Heart right ventricle (tissue), 16 donors: ENCODE data around the gene LCN1. TPM values are rescaled to one million over a fixed set of nuclear protein-coding genes. Genes with fewer than 3 reads are reported as not detected.

Experiments
- ATAC-seq, 8 donors: fragments of 200-7000 bp; cut with Tn5 transposase; one replicate each; pipeline ENCODE4 v1.9.1; 2020; ENCODE audit warnings: mild to moderate bottlenecking in 8 of 8, moderate library complexity in 8 of 8, moderate number of reproducible peaks in 1 of 8
- DNase-seq, 2 donors: peaks; one replicate each; pipeline ENCODE4 v3.0.0-alpha.2; 2020
- H3K27ac ChIP-seq, 10 donors: fragments of 200-600 bp; sonication (generic) in 2 of 10; one replicate each; pipeline versions ENCODE4 v1.5.0 to v1.8.0; 2020 to 2022; ENCODE audit warnings: mild to moderate bottlenecking in 3 of 10
- H3K27me3 ChIP-seq, 7 donors: fragments of 200-600 bp; one replicate each; pipeline ENCODE4 v1.8.0; 2021 to 2022; ENCODE audit warnings: mild to moderate bottlenecking in 2 of 7
- H3K36me3 ChIP-seq, 9 donors: fragments of 200-600 bp; sonication (generic) in 1 of 9; one replicate each; pipeline versions ENCODE4 v1.5.0 to v1.8.0; 2020 to 2022; ENCODE audit warnings: mild to moderate bottlenecking in 2 of 9
- H3K4me1 ChIP-seq, 9 donors: fragments of 200-600 bp; sonication (generic) in 1 of 9; one replicate each; pipeline versions ENCODE4 v1.5.0 to v1.8.0; 2020 to 2022; ENCODE audit warnings: mild to moderate bottlenecking in 4 of 9
- H3K4me3 ChIP-seq, 10 donors: fragments of 200-600 bp; sonication (generic) in 2 of 10; one replicate each; pipeline versions ENCODE4 v1.5.0 to v1.8.0; 2020 to 2022; ENCODE audit warnings: mild to moderate bottlenecking in 7 of 10, moderate library complexity in 2 of 10
- H3K9me3 ChIP-seq, 11 donors: fragments of 200-600 bp in 10 of 11; sonication (generic) in 2 of 11; one replicate each; pipeline versions ENCODE4 v1.5.0 to v1.8.0; 2013 to 2022; ENCODE audit warnings: mild to moderate bottlenecking in 2 of 11, control low read depth in 1 of 11, moderate library complexity in 1 of 11
- WGBS, 2 donors: extraction: QIAGEN DNeasy Blood & Tissue Kit; methylation state at CpG; one replicate each; pipeline ENCODE4 v1.1.7; 2013; ENCODE audit warnings: inconsistent platforms in 1 of 2; 5-methylcytosine and 5-hydroxymethylcytosine counted together
- intact Hi-C, 10 donors: fragments of 100-400 bp; cut with DNase I; formaldehyde crosslinking; loops; one replicate each; pipeline versions ENCODE4 v1.11.1 to v1.14.2; 2022
- polyA plus RNA-seq, 2 donors: library from polyadenylated mRNA; stranded (reverse); fragments of 200-250 nt; gene quantifications; one replicate each; pipeline ENCODE4 v1.2.3, GENCODE V29; 2013
- total RNA-seq, 10 donors: library from RNA; stranded (reverse); fragmentation: NEBNext Ultra II Directional in 3 of 10; extraction: Animal tissue kit (Norgen Biotek cat#: 25700) in 3 of 10; gene quantifications; one replicate each; pipeline versions ENCODE4 v1.2.1 to v1.2.4, GENCODE V29; 2021 to 2023
- TF ChIP-seq, protein P1 (sequence below), 9 donors: fragments of 200-600 bp; sonication (generic) in 2 of 9; IDR thresholded peaks; one replicate each; pipeline versions ENCODE4 v1.5.0 to v1.8.0; 2021 to 2022; ENCODE audit warnings: antibody characterized with exemption in 9 of 9, mild to moderate bottlenecking in 5 of 9, moderate library complexity in 1 of 9
- donor health status: Arrhythmogenic right ventricular cardiomyopathy.
- donor health status: ischemic (EF 13 %, LVEDD 7.1; RV severe dilation, severe dysfunction).
- donor health status: healthy with polysubstance abuse.
- donor health status: DM: no; HTN: yes; CAD: no.
- donor health status: DM: no; HTN: no; CAD: no.
- donor health status: ischemic (EF 25% LVEDD 6.9; RV normal size, moderate dysfunction).
- donor health status: ischemic (EF 25% LVEDD 5.7; RV mildly dilated, moderate dysfunction).
- donor health status: healthy.
- donor health status: DM: yes; HTN: yes; CAD: no.
- donor health status: Ischemic cardiomyopathy.
- donor health status: ischemic (EF 35%, LVEDD 5.7; RV mildly dilated, moderate dysfunction).
- donor health status: nonischemic (EF 11% LVEDD 7.7; RV severe dilation, severe dysfunction).
- donor health status: DM: yes; HTN: yes; CAD: no.
- donor health status: PGD.
- donor health status: ischemic (EF 29% LVEDD 5.4; RV normal size, mild dysfunction).
- donor health status: nonischemic (EF 23%, LVEDD 6.1; RV moderate dilation, normal function).

The LCN1 gene
- total and polyA plus RNA-seq, 12 donors: 0.13 to 0.76 (median 0.32) TPM; not detected in 9

DNA sequence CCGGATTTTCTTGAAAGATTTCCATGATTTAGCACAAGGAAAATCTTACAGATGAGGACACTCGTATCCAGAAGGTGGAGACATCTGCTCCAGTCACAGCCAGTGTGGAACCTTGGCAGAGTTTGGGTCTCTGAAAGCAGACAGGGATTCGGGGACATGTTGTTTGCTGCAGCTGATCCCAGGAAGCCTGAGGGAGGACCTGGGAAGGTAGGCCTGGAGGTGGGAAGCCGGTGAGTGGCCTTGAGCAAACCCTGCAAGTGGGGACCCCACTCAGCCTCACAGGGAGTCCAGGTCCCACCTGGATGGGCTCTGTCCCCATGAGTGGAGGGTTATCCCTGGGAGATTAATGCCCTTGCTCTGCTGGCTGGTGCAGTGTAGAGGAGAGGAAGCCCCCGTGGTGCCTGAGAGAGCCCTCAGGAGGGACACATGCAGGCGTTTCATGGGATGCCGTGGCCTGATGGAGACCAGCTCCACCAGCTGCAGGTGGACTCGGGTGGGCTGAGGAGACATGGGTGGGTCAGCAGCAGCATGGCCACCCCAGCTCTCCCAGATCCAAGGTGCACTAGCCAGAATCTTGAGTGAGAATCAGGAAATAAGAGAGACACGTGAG lies 12.9 kb upstream of the LCN1 start:
- DNase-seq (no peak), ATAC-seq (no peak)
- H3K9me3 ChIP-seq: peaks cover 0 to 21% (median 12%) of the 10 kb centered on the region in 11 donors
- no peaks in the 10 kb centered on the region for H3K27me3 ChIP-seq
- intact Hi-C loops: no loop called here
- no peak overlapping the region for H3K4me3 ChIP-seq
- no peak overlapping the region for H3K27ac ChIP-seq
- peaks cover 0 to 21% (median 4%) of the 10 kb centered on the region in 9 donors for H3K36me3 ChIP-seq
- WGBS, 2 donors: 79 to 91% methylated on average over 9 of the region's 9 CpGs
- TF ChIP-seq, protein P1, sequence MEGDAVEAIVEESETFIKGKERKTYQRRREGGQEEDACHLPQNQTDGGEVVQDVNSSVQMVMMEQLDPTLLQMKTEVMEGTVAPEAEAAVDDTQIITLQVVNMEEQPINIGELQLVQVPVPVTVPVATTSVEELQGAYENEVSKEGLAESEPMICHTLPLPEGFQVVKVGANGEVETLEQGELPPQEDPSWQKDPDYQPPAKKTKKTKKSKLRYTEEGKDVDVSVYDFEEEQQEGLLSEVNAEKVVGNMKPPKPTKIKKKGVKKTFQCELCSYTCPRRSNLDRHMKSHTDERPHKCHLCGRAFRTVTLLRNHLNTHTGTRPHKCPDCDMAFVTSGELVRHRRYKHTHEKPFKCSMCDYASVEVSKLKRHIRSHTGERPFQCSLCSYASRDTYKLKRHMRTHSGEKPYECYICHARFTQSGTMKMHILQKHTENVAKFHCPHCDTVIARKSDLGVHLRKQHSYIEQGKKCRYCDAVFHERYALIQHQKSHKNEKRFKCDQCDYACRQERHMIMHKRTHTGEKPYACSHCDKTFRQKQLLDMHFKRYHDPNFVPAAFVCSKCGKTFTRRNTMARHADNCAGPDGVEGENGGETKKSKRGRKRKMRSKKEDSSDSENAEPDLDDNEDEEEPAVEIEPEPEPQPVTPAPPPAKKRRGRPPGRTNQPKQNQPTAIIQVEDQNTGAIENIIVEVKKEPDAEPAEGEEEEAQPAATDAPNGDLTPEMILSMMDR (IDR thresholded peaks at IDR 0.05): no peak
- peaks cover 0 to 11% (median 0%) of the 10 kb centered on the region in 9 donors for H3K4me1 ChIP-seq

DNA sequence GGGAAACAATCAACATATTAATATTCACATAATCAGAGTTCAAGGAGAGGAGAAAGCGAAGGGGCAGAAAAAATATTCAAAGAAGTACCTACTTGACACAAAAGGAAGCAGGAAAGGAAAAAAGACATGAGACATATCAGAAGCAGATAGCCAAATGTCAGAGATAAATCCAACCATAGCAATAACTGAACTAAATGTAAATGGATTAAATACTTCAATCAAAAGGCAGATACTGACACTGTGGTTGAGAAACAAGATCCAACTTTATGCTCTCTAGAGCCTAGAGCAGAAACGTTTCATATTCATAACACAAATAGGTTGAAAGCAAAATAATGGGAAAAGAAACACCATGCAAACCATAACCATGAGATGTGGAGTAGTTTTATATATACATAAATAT lies 11.8 kb upstream of the LCN1 start:
- DNase-seq: no peak
- WGBS, 2 donors: 91% methylated on average over 2 of the region's 2 CpGs
- peaks cover 0 to 9% (median 0%) of the 10 kb centered on the region in 9 donors for H3K36me3 ChIP-seq
- intact Hi-C loops: no loop called here
- ATAC-seq: no peak
- no peak overlapping the region for H3K4me3 ChIP-seq
- peaks cover 0 to 21% (median 12%) of the 10 kb centered on the region in 11 donors for H3K9me3 ChIP-seq
- peaks cover 0 to 10% (median 0%) of the 10 kb centered on the region in 9 donors for H3K4me1 ChIP-seq
- TF ChIP-seq, protein P1 (IDR thresholded peaks at IDR 0.05): no peak
- no peak overlapping the region for H3K27ac ChIP-seq
- H3K27me3 ChIP-seq: no peaks in the 10 kb centered on the region

DNA sequence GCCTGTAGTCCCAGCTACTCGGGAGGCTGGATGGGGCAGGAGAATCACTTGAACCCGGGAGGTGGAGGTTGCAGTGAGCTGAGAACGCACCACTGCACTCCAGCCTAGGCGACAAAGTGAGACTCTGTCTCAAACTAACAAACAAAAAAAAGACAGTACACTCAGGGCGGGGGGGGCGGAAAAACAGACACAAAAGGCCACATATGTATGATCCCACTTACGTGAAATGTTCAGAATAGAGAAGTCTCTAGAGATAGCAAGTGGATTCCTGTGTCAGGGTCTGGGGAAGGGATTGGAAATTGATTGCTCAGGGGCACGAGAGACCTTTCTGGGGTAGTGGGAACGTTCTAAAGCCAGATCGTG lies 9.0 kb upstream of the LCN1 start:
- intact Hi-C loops: no loop called here
- TF ChIP-seq, protein P1 (IDR thresholded peaks at IDR 0.05): no peak
- peaks cover 0 to 7% (median 0%) of the 10 kb centered on the region in 9 donors for H3K4me1 ChIP-seq
- H3K36me3 ChIP-seq: no peaks in the 10 kb centered on the region
- no peak overlapping the region for H3K27ac ChIP-seq
- no peak overlapping the region for H3K4me3 ChIP-seq
- ATAC-seq (no peak), DNase-seq (no peak)
- H3K27me3 ChIP-seq: peaks cover 0 to 3% (median 0%) of the 10 kb centered on the region in 7 donors
- peaks cover 0 to 21% (median 12%) of the 10 kb centered on the region in 11 donors for H3K9me3 ChIP-seq
- WGBS, 2 donors: 80 to 83% methylated on average over 10 of the region's 10 CpGs

DNA sequence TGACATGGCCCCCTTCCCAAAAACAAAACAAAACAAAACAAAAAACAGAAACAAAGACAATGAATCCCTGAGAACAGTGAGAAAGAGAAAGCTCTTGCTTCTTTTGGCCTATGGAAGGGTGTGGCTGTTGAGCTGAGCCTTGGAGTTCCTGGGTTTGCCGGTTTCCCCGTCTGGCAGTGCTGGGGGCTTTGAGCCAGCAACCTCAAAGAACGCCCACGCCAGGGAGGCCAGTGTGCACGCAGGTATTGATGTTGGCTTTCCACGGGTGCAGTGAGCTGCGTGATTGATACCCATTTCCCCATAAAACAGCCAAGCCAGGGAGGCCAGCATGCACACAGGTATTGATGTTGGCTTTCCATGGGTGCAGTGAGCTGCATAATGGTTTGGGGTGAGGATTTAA lies 8.3 kb upstream of the LCN1 start:
- intact Hi-C loops: no loop called here
- Histone ChIP-seq H3K36me3 (no peaks in the 10 kb centered on the region), H3K9me3 (peaks cover 0 to 21% (median 12%) of the 10 kb centered on the region in 11 donors), H3K27me3 (peaks cover 0 to 3% (median 0%) of the 10 kb centered on the region in 7 donors), H3K4me1 (peaks cover 0 to 7% (median 0%) of the 10 kb centered on the region in 9 donors), H3K27ac (no peak overlapping the region), H3K4me3 (no peak overlapping the region)
- DNase-seq: no peak
- WGBS, 2 donors: 66 to 67% methylated on average over 7 of the region's 7 CpGs
- TF ChIP-seq, protein P1 (IDR thresholded peaks at IDR 0.05): no peak
- ATAC-seq: peak in 3 of 8 donors; percentile 22 to 39 (median 33)
